SK-N-SH treated with all-trans-retinoic acid at 6 μM for 48 hours (cell line): ENCODE measurements around the gene EIF3M.

Source experiments
- ATAC-seq: fragments of 200-7000 bp; cut with Tn5 transposase; 3 replicates; pipeline ENCODE4 v1.9.1; 2020; ENCODE audit warnings: mild to moderate bottlenecking, moderate library complexity
- ARNTL ChIP-seq: fragments of 450-650 bp; formaldehyde crosslinking; IDR thresholded peaks from 2 replicates; pipeline ENCODE4 v1.5.0; 2020; ENCODE audit warnings: low read depth, mild to moderate bottlenecking, moderate library complexity, borderline replicate concordance
- BACH2 ChIP-seq: fragments of 250-450 bp; sonication (Bioruptor Pico); IDR thresholded peaks from 2 replicates; pipeline ENCODE4 v1.9.0; 2021; ENCODE audit warnings: mild to moderate bottlenecking, borderline replicate concordance
- CREB5 ChIP-seq: fragments of 250-450 bp; sonication (Bioruptor Pico); IDR thresholded peaks from 2 replicates; pipeline ENCODE4 v1.5.1; 2020; ENCODE audit warnings: low read depth, mild to moderate bottlenecking, moderate library complexity
- CSDC2 ChIP-seq: fragments of 250-450 bp; sonication (Bioruptor Pico); IDR thresholded peaks from 2 replicates; pipeline ENCODE4 v1.5.0; 2020; ENCODE audit warnings: mild to moderate bottlenecking, moderate library complexity
- ESRRG ChIP-seq: fragments of 250-450 bp; sonication (Bioruptor Pico); IDR thresholded peaks from 2 replicates; pipeline ENCODE4 v1.6.1; 2021; ENCODE audit warnings: mild to moderate bottlenecking
- GLIS3 ChIP-seq: fragments of 250-450 bp; sonication (Bioruptor Pico); IDR thresholded peaks from 2 replicates; pipeline ENCODE4 v1.5.0; 2020; ENCODE audit warnings: mild to moderate bottlenecking, moderate library complexity
- ISL1 ChIP-seq: fragments of 250-450 bp; sonication (Bioruptor Pico); IDR thresholded peaks from 2 replicates; pipeline ENCODE4 v2.1.2; 2022; ENCODE audit warnings: mild to moderate bottlenecking, moderate library complexity
- PPARA ChIP-seq: fragments of 250-450 bp; sonication (Bioruptor Pico); IDR thresholded peaks from 2 replicates; pipeline ENCODE4 v1.5.0; 2020; ENCODE audit warnings: mild to moderate bottlenecking, borderline replicate concordance
- RARB ChIP-seq: fragments of 250-450 bp; sonication (Bioruptor Pico); IDR thresholded peaks from 2 replicates; pipeline ENCODE4 v1.8.0; 2021; ENCODE audit warnings: mild to moderate bottlenecking, moderate library complexity
- TCF4 ChIP-seq: fragments of 250-450 bp; sonication (Bioruptor Pico); IDR thresholded peaks from 2 replicates; pipeline ENCODE4 v1.8.0; 2021; ENCODE audit warnings: mild to moderate bottlenecking, moderate library complexity, borderline replicate concordance
- ZFP3 ChIP-seq: fragments of 250-450 bp; sonication (Bioruptor Pico); IDR thresholded peaks from 2 replicates; pipeline ENCODE4 v1.5.0; 2020; ENCODE audit warnings: mild to moderate bottlenecking, moderate library complexity
- ZFP30 ChIP-seq: fragments of 450-650 bp; formaldehyde crosslinking; IDR thresholded peaks from 2 replicates; pipeline ENCODE4 v1.5.0; 2022; ENCODE audit warnings: mild to moderate bottlenecking, moderate library complexity
- ZNF565 ChIP-seq: fragments of 450-650 bp; formaldehyde crosslinking; conservative IDR thresholded peaks from 2 replicates; pipeline ENCODE4 v1.5.0; 2020; ENCODE audit warnings: low read depth, mild to moderate bottlenecking, moderate library complexity
- ZNF8 ChIP-seq: fragments of 450-650 bp; formaldehyde crosslinking; IDR thresholded peaks from 2 replicates; pipeline ENCODE4 v1.5.0; 2020; ENCODE audit warnings: mild to moderate bottlenecking, moderate library complexity
- TF ChIP-seq, protein P1 (sequence below): fragments of 250-450 bp; sonication (Bioruptor Pico); IDR thresholded peaks from 2 replicates; pipeline ENCODE4 v1.5.1; 2021; ENCODE audit warnings: mild to moderate bottlenecking, moderate library complexity
- TF ChIP-seq, protein P2 (sequence below): fragments of 250-450 bp; sonication (Bioruptor Pico); IDR thresholded peaks from 2 replicates; pipeline ENCODE4 v1.8.0; 2020; ENCODE audit warnings: mild to moderate bottlenecking, moderate library complexity, borderline replicate concordance
- TF ChIP-seq, protein P3 (sequence below): fragments of 250-450 bp; sonication (Bioruptor Pico); IDR thresholded peaks from 2 replicates; pipeline ENCODE4 v1.8.0; 2021; ENCODE audit warnings: low read depth, mild to moderate bottlenecking, moderate library complexity, borderline replicate concordance
- TF ChIP-seq, protein P4 (sequence below): fragments of 250-450 bp; sonication (Bioruptor Pico); IDR thresholded peaks from 2 replicates; pipeline ENCODE4 v1.5.0; 2020; ENCODE audit warnings: mild to moderate bottlenecking, moderate library complexity

Gene EIF3M

GRCh38 chr11:32630844-32631243 is 47.2 kb downstream of the EIF3M start:
- TF ChIP-seq, protein P1, sequence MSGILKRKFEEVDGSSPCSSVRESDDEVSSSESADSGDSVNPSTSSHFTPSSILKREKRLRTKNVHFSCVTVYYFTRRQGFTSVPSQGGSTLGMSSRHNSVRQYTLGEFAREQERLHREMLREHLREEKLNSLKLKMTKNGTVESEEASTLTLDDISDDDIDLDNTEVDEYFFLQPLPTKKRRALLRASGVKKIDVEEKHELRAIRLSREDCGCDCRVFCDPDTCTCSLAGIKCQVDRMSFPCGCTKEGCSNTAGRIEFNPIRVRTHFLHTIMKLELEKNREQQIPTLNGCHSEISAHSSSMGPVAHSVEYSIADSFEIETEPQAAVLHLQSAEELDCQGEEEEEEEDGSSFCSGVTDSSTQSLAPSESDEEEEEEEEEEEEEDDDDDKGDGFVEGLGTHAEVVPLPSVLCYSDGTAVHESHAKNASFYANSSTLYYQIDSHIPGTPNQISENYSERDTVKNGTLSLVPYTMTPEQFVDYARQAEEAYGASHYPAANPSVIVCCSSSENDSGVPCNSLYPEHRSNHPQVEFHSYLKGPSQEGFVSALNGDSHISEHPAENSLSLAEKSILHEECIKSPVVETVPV (CRISPR knock-in tag) = no peak
- TF ChIP-seq ZFP3 (no peak), ZFP30 (CRISPR knock-in tag) (no peak), ARNTL (CRISPR knock-in tag) (no peak), TCF4 (CRISPR knock-in tag) (no peak), RARB (no peak)
- no peak for ATAC-seq

DNA sequence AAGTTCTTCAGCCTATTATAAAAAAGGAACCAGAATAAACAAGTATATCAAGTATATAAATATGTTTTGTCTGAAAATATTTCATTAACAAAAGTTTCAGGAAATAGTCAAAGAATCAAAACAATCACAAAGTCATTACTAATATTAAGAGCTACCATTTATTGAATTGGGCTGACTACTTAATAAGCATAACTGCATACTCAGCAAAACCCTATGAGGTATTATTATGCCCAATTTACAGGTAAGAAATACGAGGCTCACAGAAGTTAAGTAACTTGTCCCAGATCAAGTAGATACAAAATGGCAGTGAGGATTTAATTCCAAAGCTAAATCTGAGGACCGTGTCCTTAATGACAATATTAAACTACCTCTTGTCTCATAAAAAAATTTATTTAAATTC is 52.2 kb downstream of the EIF3M start:
- ATAC-seq = no peak
- TF ChIP-seq CREB5 (no peak), ESRRG (CRISPR knock-in tag) (no peak), ZFP30 (CRISPR knock-in tag) (no peak), ISL1 (CRISPR knock-in tag) (no peak), PPARA (no peak)
- TF ChIP-seq, protein P1 (CRISPR knock-in tag) = no peak
- TF ChIP-seq, protein P2, sequence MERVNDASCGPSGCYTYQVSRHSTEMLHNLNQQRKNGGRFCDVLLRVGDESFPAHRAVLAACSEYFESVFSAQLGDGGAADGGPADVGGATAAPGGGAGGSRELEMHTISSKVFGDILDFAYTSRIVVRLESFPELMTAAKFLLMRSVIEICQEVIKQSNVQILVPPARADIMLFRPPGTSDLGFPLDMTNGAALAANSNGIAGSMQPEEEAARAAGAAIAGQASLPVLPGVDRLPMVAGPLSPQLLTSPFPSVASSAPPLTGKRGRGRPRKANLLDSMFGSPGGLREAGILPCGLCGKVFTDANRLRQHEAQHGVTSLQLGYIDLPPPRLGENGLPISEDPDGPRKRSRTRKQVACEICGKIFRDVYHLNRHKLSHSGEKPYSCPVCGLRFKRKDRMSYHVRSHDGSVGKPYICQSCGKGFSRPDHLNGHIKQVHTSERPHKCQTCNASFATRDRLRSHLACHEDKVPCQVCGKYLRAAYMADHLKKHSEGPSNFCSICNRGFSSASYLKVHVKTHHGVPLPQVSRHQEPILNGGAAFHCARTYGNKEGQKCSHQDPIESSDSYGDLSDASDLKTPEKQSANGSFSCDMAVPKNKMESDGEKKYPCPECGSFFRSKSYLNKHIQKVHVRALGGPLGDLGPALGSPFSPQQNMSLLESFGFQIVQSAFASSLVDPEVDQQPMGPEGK = no peak
- TF ChIP-seq, protein P3, sequence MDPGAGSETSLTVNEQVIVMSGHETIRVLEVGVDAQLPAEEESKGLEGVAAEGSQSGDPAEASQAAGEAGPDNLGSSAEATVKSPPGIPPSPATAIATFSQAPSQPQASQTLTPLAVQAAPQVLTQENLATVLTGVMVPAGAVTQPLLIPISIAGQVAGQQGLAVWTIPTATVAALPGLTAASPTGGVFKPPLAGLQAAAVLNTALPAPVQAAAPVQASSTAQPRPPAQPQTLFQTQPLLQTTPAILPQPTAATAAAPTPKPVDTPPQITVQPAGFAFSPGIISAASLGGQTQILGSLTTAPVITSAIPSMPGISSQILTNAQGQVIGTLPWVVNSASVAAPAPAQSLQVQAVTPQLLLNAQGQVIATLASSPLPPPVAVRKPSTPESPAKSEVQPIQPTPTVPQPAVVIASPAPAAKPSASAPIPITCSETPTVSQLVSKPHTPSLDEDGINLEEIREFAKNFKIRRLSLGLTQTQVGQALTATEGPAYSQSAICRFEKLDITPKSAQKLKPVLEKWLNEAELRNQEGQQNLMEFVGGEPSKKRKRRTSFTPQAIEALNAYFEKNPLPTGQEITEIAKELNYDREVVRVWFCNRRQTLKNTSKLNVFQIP (CRISPR knock-in tag) = no peak
- TF ChIP-seq, protein P4, sequence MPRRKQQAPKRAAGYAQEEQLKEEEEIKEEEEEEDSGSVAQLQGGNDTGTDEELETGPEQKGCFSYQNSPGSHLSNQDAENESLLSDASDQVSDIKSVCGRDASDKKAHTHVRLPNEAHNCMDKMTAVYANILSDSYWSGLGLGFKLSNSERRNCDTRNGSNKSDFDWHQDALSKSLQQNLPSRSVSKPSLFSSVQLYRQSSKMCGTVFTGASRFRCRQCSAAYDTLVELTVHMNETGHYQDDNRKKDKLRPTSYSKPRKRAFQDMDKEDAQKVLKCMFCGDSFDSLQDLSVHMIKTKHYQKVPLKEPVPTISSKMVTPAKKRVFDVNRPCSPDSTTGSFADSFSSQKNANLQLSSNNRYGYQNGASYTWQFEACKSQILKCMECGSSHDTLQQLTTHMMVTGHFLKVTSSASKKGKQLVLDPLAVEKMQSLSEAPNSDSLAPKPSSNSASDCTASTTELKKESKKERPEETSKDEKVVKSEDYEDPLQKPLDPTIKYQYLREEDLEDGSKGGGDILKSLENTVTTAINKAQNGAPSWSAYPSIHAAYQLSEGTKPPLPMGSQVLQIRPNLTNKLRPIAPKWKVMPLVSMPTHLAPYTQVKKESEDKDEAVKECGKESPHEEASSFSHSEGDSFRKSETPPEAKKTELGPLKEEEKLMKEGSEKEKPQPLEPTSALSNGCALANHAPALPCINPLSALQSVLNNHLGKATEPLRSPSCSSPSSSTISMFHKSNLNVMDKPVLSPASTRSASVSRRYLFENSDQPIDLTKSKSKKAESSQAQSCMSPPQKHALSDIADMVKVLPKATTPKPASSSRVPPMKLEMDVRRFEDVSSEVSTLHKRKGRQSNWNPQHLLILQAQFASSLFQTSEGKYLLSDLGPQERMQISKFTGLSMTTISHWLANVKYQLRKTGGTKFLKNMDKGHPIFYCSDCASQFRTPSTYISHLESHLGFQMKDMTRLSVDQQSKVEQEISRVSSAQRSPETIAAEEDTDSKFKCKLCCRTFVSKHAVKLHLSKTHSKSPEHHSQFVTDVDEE (CRISPR knock-in tag) = no peak
- TF ChIP-seq, all 23 proteins: peak for 0

- TF ChIP-seq BACH2 = no peak
- no peak for TF ChIP-seq ISL1 (CRISPR knock-in tag)
- TF ChIP-seq CSDC2 (CRISPR knock-in tag) = no peak
- TF ChIP-seq GLIS3 (CRISPR knock-in tag) = no peak
- TF ChIP-seq PPARA = no peak
- TF ChIP-seq CREB5 = no peak
- no peak for TF ChIP-seq ZNF8 (CRISPR knock-in tag)
- TF ChIP-seq ZNF565 (CRISPR knock-in tag) = no peak
- TF ChIP-seq, protein P4 (CRISPR knock-in tag) = no peak
- TF ChIP-seq TCF4 (CRISPR knock-in tag) = no peak
- TF ChIP-seq RARB = no peak
- TF ChIP-seq, all 23 proteins: peak for 0
- ATAC-seq = no peak
Observed at GRCh38 chr11:32641361-32641760, 57.7 kb downstream of the EIF3M start.
